ENCODE measurements around the gene TNFRSF17.

Gene TNFRSF17

DNA sequence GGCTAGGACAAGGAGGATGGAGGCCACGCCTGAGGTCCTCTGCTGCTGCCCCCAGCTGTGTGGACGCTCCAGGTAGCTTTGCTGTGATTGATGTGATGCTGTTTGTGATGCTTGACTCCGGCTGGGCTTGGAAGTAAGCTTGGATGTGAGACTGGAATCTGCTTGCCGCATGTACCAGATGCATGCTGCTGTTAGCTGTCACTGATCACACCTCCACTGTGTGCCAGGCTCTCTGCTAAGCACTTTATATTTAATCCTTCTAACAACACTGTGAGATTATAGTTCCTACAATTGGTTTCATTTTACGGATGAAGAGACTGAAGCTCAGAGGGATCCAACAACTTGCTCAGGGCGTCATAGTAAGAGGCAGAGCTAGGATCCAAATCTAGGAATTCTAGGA, 35.0 kb downstream of the TNFRSF17 start:
- in situ Hi-C loops (cut with MboI; ENCODE audit: low sequenced_read_pairs), result no loop called here

DNA sequence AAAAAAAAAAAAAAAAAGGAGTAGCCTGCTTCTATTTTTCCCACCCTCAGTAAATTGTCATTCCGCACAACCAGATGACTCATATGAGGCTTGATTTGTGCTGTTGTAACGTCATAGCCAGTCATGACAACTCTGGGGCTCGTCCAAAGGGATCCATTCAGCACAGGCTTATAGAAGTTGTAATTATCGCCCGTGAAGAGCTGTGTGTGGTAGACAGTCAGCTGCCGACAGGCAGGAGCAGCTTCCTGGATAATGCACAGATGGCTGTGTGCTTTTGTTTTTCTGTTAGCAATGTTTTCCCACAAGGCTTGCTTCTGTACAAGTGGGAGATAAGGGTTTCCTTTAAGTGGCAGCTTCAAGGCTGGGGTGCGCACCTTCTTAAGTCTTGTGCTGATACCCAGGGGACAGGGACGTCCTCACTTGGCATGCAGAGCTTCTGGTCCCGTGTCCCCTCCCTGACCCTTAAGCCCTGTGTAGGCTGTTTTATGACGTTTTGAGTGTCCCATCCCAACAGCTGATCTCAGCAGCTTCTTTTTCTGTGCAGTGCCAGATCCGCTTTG, 37.5 kb downstream of the TNFRSF17 start:
- in situ Hi-C loops (cut with MboI; ENCODE audit: low sequenced_read_pairs), result no loop called here

DNA sequence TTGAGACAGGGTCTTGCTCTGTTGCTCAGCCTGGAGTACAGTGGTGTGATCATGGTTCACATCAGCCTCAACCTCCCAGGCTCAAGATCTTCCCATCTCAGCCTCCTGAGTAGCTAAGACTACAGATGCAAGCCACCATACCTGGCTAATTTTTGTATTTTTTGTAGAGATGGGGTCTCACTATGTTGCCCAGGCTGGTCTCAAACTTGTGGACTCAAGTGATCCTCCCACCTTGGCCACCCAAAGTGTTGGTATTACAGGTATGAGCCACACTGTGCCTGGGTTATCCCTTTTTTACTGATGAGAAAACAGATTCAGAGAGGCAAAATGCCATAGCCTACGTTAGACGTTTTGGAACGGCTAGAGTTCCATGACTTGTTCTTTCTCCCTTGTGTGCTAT, 41.6 kb downstream of the TNFRSF17 start:
- in situ Hi-C loops (cut with MboI; ENCODE audit: low sequenced_read_pairs), result no loop called here

DNA sequence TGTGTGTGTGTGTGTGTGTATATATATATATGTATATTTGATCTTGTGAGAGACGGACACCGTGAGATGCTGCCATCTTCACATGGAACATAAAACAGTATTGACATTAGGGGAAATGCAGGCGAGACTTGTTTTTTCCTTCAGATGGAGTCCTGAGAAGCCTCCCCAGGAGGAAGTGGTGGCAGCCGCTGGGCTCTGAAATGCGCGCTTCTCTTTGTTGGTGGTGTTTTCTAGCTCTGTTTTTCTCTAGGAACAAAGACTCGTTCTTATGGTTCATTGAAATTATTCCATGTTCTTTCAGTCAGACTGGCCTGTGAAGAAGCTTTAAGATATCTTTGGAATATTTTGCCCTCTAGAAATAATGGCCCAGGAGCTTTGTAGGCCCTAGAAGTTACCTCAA, 44.5 kb downstream of the TNFRSF17 start:
- in situ Hi-C loops (cut with MboI; ENCODE audit: low sequenced_read_pairs), result no loop called here

DNA sequence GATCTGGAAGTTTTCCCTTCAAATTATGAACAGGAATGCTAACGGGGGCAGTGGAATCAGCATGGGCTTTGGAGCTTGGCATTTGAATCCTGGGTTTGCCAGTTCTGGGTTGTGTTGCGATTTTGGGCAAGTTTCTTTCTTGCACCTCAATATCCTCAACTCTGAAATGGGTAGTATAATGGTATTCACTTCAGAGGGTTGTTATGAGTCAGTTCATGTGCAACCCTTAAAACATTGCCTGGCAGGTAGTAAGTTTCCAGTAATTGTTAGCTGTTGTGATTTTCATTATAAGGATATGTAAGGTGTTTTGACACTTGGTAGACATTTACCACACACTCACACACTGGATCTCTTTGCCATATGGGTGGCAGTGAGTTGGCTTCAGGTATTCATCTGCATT, 44.9 kb downstream of the TNFRSF17 start:
- in situ Hi-C loops (cut with MboI; ENCODE audit: low sequenced_read_pairs), result no loop called here

DNA sequence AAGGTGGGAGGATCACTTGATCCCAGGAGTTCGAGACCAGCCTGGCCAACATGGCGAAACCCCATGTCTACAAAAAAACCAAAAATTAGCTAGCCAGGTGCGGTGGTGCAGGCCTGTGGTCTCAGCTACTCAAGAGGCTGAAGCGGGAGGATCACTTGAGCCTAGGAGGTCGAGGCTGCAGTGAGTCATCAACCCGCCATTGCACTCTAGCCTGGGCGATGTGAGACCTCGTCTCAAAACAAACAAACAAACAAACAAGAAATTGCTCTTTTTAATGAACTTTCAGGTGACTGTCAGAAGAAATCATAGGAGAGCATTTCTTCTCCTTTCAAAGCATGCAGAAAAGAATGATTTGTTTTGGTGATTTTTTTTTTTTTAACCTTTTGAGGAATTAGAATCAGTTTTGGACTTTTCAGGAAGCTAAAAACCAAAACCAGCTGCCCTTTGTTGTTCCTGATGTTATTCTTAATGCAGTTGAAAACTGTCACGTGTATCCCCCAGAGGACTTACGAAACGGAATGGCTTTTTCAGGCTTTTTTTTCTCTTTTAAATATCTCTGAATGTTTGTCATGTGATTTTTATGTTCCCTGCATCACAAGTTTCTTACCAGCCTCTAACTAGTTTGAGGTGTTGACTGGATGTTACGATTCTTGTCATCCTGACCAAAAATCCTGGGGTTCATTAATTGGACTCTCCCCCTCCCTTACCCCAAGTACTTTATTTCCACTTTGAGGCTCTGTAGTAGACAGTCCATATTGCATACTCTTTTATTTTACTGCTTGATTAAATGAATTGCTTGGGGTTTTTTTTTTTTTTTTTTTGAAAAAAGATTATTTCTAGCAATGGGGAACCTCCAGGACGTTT, 45.6 kb downstream of the TNFRSF17 start:
- in situ Hi-C loops (cut with MboI; ENCODE audit: low sequenced_read_pairs), result no loop called here

DNA sequence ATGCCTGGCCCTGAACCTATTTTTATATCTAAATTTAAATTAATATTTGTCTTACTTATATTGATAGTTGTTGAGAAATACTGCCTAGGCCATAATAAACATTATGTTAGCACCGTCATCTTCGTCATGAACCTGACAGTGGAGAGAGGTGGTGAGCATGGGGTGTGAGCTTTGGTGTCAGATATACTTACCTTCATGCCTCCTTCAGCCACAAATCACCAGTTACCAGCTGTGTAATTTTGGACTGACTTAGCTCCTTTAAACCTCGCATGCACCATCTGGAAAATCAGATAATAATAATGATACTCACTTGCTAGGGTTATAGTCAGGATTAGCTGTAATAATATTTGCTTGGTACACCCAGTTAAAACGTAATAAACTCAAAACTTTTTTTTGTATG, 46.6 kb downstream of the TNFRSF17 start:
- in situ Hi-C loops (cut with MboI; ENCODE audit: low sequenced_read_pairs), result no loop called here

DNA sequence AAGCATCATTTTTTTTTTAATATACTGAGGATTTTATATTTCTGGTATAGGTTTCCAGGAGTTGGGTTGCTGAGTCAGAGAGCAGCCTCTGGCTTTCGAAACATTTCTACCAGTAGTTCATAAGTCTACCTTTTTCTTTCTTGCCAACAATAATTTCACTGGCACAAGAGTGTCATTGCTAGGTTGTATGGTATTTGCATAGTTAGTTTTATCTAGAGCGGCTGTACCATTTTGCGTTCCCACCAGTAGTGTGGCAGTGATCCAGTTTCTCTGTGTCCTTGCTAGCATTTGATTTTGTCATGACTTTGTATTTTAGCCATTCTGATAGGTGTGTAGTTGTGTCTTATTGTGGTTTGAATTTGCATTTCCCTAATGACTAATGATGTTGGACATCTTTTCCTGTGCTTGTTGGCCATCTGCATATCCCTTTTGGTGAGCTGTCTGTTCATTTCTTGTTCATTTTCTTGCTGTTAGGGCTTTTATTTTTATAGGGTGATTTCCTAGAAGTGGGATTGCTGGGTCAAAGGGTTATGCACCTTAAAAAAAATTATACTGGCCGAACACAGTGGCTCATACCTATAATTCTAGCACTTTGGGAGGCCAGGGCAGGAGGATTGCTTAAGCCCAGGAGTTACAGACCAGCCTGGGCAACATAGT, 51.4 kb downstream of the TNFRSF17 start:
- in situ Hi-C loops (cut with MboI; ENCODE audit: low sequenced_read_pairs), result no loop called here

DNA sequence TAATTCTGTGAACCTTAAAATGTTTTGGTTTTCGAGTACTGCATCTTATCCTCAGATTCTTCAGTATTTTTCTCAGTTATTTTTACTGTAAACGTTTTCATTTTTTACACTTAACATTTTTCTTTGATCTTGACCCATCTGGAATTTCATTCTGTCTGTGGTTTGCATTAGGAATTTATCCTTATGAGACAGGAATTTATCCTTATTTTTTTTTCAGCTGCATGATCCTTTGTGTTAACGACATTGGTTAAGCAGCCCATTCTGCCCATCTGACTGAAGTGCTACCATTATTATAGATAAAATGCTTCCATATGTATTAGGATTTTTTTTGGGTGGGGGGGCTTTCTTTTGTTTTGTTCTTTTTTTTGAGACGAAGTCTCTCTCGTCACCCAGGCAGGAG, 52.5 kb downstream of the TNFRSF17 start:
- in situ Hi-C loops (cut with MboI; ENCODE audit: low sequenced_read_pairs), result no loop called here

Measured in hTERT RPE-1 (cell line).